Hematopoietic multipotent progenitor cell (in vitro differentiated cells): ENCODE measurements around the gene ZNF185. TPM values are rescaled to one million over a fixed set of nuclear protein-coding genes. Genes with fewer than 3 reads are reported as not detected.

ENCODE experiments used
- DNase-seq, 3 donors: peaks; one replicate each; pipeline ENCODE4 v3.0.0-alpha.2; 2011 to 2015; ENCODE audit warnings: low read depth in 2 of 3, low spot score in 2 of 3
- total RNA-seq: library from RNA; depleted of rRNA; stranded (reverse); fragments of >200 nt; gene quantifications from one replicate; pipeline ENCODE4 v1.2.3, GENCODE V29; 2012

ZNF185 gene
- total RNA-seq, 1 donor = 20.5 TPM

- peak in 2 of 3 donors; percentile 53 to 72 for DNase-seq
Observed at GRCh38 chrX:152915541-152916241, 17.8 kb downstream of the ZNF185 start.

GRCh38 chrX:152917656-152918579 lies 20.1 kb downstream of the ZNF185 start:
- no peak for DNase-seq

- DNase-seq = peak in 1 of 3 donors; percentile 62
Observed at GRCh38 chrX:152918707-152919106, 20.8 kb downstream of the ZNF185 start.

- no peak for DNase-seq
Observed at GRCh38 chrX:152923599-152923998, 25.7 kb downstream of the ZNF185 start.

GRCh38 chrX:152925835-152926234 lies 28.0 kb downstream of the ZNF185 start:
- no peak for DNase-seq

GRCh38 chrX:152926279-152926678 lies 28.4 kb downstream of the ZNF185 start:
- peak in 2 of 3 donors; percentile 81 to 89 for DNase-seq

GRCh38 chrX:152926923-152927322 lies 29.1 kb downstream of the ZNF185 start:
- no peak for DNase-seq

- DNase-seq = no peak
Observed at GRCh38 chrX:152927858-152928760, 30.2 kb downstream of the ZNF185 start.

- DNase-seq = no peak
Observed at GRCh38 chrX:152928761-152929400, 31.0 kb downstream of the ZNF185 start.

- no peak for DNase-seq
Observed at GRCh38 chrX:152929898-152930297, 32.0 kb downstream of the ZNF185 start.

- no peak for DNase-seq
Observed at GRCh38 chrX:152930516-152930915, 32.6 kb downstream of the ZNF185 start.

GRCh38 chrX:152932144-152932543 lies 34.3 kb downstream of the ZNF185 start:
- DNase-seq = no peak

GRCh38 chrX:152932598-152933175 lies 34.8 kb downstream of the ZNF185 start:
- DNase-seq = no peak

- no peak for DNase-seq
Observed at GRCh38 chrX:152936306-152936705, 38.4 kb downstream of the ZNF185 start.

GRCh38 chrX:152937236-152937635 lies 39.4 kb downstream of the ZNF185 start:
- DNase-seq = no peak

- DNase-seq = peak; percentile 74 to 93 (median 88)
Observed at GRCh38 chrX:152941328-152942076, 43.6 kb downstream of the ZNF185 start.

GRCh38 chrX:152942077-152942442 lies 44.2 kb downstream of the ZNF185 start:
- DNase-seq = no peak

- DNase-seq = no peak
Observed at GRCh38 chrX:152943826-152944225, 46.0 kb downstream of the ZNF185 start.
